GM12891 (cell line): ENCODE measurements around the gene CLDN24.

Experiments
- POLR2A ChIP-seq: IDR thresholded peaks from 2 replicates; pipeline ENCODE4 v1.6.1; 2011; ENCODE audit warnings: low read depth, low read length, control low read depth
- POLR2AphosphoS5 ChIP-seq: IDR thresholded peaks from 2 replicates; pipeline ENCODE4 v1.6.1; 2011; ENCODE audit warnings: low read depth, low read length, control low read depth
- POU2F2 ChIP-seq: IDR thresholded peaks from 2 replicates; pipeline ENCODE4 v1.6.1; 2011; ENCODE audit warnings: low read depth, mild to moderate bottlenecking, control low read depth, low read length, moderate library complexity
- TAF1 ChIP-seq: IDR thresholded peaks from 2 replicates; pipeline ENCODE4 v1.6.1; 2011; ENCODE audit warnings: low read depth, low read length, control low read depth

GRCh38 chr4:183284965-183285364 lies 37.3 kb downstream of the CLDN24 start:
- TF ChIP-seq POU2F2: no peak
- no peak for TF ChIP-seq POLR2AphosphoS5
- no peak for TF ChIP-seq POLR2A
- TF ChIP-seq TAF1: no peak
